Natural killer cell (primary cell): ENCODE data around the gene ADAMTSL1. TPM values are rescaled to one million over a fixed set of nuclear protein-coding genes. Genes with fewer than 3 reads are reported as not detected.

Source experiments
- ATAC-seq, 3 donors: fragments of 150-1000 bp in 2 of 3; fragments of 200-7000 bp in 1 of 3; cut with Tn5 transposase; 1 replicate in 1 of 3; 2 replicates in 2 of 3; pipeline ENCODE4 v1.10.0; 2021; ENCODE audit warnings: mild to moderate bottlenecking in 2 of 3, moderate library complexity in 2 of 3
- DNase-seq, 2 donors: peaks; one replicate each; pipeline versions ENCODE4 v3.0.0 to v3.0.0-alpha.2; 2013 to 2021; ENCODE audit warnings: mixed read lengths in 1 of 2
- H3K27ac ChIP-seq: one replicate; pipeline ENCODE4 v1.5.1; 2013; ENCODE audit warnings: mild to moderate bottlenecking, low read length
- H3K27me3 ChIP-seq: one replicate; pipeline ENCODE4 v1.6.1; 2013; ENCODE audit warnings: low read length; ENCODE audit not compliant: control insufficient read depth, insufficient read depth
- H3K36me3 ChIP-seq: one replicate; pipeline ENCODE4 v1.6.1; 2013; ENCODE audit warnings: low read length; ENCODE audit not compliant: control insufficient read depth, insufficient read depth
- H3K4me1 ChIP-seq: one replicate; pipeline ENCODE4 v1.6.1; 2013; ENCODE audit warnings: low read length; ENCODE audit not compliant: control insufficient read depth, insufficient read depth
- H3K4me3 ChIP-seq: one replicate; pipeline ENCODE4 v1.5.1; 2013; ENCODE audit warnings: low read length
- H3K9me3 ChIP-seq: one replicate; pipeline ENCODE4 v1.6.1; 2013; ENCODE audit warnings: low read length; ENCODE audit not compliant: control insufficient read depth, insufficient read depth
- H3K27ac Mint-ChIP-seq, 2 donors: one replicate each; pipeline ENCODE4 v1.8.0; 2022; ENCODE audit warnings: mild to moderate bottlenecking in 2 of 2, mixed read lengths in 2 of 2, moderate library complexity in 1 of 2
- H3K27me3 Mint-ChIP-seq, 2 donors: one replicate each; pipeline ENCODE4 v1.8.0; 2022; ENCODE audit warnings: low read depth in 2 of 2, mixed read lengths in 2 of 2
- H3K36me3 Mint-ChIP-seq: one replicate; pipeline ENCODE4 v1.8.0; 2022; ENCODE audit warnings: mixed read lengths
- H3K4me1 Mint-ChIP-seq, 2 donors: one replicate each; pipeline ENCODE4 v1.8.0; 2022; ENCODE audit warnings: mixed read lengths in 2 of 2
- H3K4me3 Mint-ChIP-seq: one replicate; pipeline ENCODE4 v1.8.0; 2022; ENCODE audit warnings: mild to moderate bottlenecking, moderate library complexity, mixed read lengths
- H3K9me3 Mint-ChIP-seq, 2 donors: one replicate each; pipeline ENCODE4 v1.8.0; 2022; ENCODE audit warnings: mixed read lengths in 2 of 2
- WGBS: methylation state at CpG from one replicate; pipeline ENCODE4 v1.1.7; 2013; ENCODE audit warnings: missing lambda C conversion rate; ENCODE audit not compliant: insufficient coverage; 5-methylcytosine and 5-hydroxymethylcytosine counted together
- intact Hi-C: fragments of 100-400 bp; cut with micrococcal nuclease; formaldehyde crosslinking; loops from one replicate; pipeline ENCODE4 v1.14.2; 2022
- total RNA-seq, 4 donors: library from RNA; stranded (reverse); fragments of 120-200 nt in 1 of 4; gene quantifications; one replicate each; pipeline versions ENCODE4 v1.2.3 to v1.2.4, GENCODE V29; 2013 to 2022
- TF ChIP-seq, protein P1 (sequence below): fragments of 200-600 bp; IDR thresholded peaks from one replicate; pipeline ENCODE4 v1.8.0; 2022; ENCODE audit warnings: antibody characterized with exemption

ADAMTSL1 gene
- total RNA-seq, 3 donors from 2014 or later (not counting 1 experiment from before 2014, with no cell fraction given), result not detected

GRCh38 chr9:18921366-18922075, 447.6 kb downstream of the ADAMTSL1 start:
- Mint-ChIP-seq H3K27ac (no peak overlapping the region), H3K36me3 (no peaks in the 10 kb centered on the region), H3K9me3 (no peaks in the 10 kb centered on the region), H3K27me3 (peaks cover 0 to 10% of the 10 kb centered on the region in 2 donors), H3K4me3 (no peak overlapping the region), H3K4me1 (no peaks in the 10 kb centered on the region)
- DNase-seq (no peak), ATAC-seq (no peak)
- H3K4me3 ChIP-seq, result no peak overlapping the region
- no peaks in the 10 kb centered on the region for H3K36me3 ChIP-seq
- no peaks in the 10 kb centered on the region for H3K4me1 ChIP-seq
- intact Hi-C loops, result no loop called here
- no peaks in the 10 kb centered on the region for H3K27me3 ChIP-seq
- TF ChIP-seq, protein P1, sequence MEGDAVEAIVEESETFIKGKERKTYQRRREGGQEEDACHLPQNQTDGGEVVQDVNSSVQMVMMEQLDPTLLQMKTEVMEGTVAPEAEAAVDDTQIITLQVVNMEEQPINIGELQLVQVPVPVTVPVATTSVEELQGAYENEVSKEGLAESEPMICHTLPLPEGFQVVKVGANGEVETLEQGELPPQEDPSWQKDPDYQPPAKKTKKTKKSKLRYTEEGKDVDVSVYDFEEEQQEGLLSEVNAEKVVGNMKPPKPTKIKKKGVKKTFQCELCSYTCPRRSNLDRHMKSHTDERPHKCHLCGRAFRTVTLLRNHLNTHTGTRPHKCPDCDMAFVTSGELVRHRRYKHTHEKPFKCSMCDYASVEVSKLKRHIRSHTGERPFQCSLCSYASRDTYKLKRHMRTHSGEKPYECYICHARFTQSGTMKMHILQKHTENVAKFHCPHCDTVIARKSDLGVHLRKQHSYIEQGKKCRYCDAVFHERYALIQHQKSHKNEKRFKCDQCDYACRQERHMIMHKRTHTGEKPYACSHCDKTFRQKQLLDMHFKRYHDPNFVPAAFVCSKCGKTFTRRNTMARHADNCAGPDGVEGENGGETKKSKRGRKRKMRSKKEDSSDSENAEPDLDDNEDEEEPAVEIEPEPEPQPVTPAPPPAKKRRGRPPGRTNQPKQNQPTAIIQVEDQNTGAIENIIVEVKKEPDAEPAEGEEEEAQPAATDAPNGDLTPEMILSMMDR, result no peak
- no peak overlapping the region for H3K27ac ChIP-seq
- H3K9me3 ChIP-seq, result no peaks in the 10 kb centered on the region
- 87% methylated on average over 7 of the region's 7 CpGs for WGBS

- no peak overlapping the region for H3K4me3 ChIP-seq
- WGBS, result 82% methylated on average over 8 of the region's 8 CpGs
- Mint-ChIP-seq H3K27ac (no peak overlapping the region), H3K36me3 (no peaks in the 10 kb centered on the region), H3K4me1 (no peaks in the 10 kb centered on the region), H3K4me3 (no peak overlapping the region), H3K9me3 (no peaks in the 10 kb centered on the region), H3K27me3 (peaks cover 0 to 6% of the 10 kb centered on the region in 2 donors)
- ATAC-seq (no peak), DNase-seq (no peak)
- H3K9me3 ChIP-seq, result no peaks in the 10 kb centered on the region
- no peaks in the 10 kb centered on the region for H3K4me1 ChIP-seq
- intact Hi-C loops, result no loop called here
- TF ChIP-seq, protein P1, result no peak
- no peaks in the 10 kb centered on the region for H3K36me3 ChIP-seq
- no peaks in the 10 kb centered on the region for H3K27me3 ChIP-seq
- no peak overlapping the region for H3K27ac ChIP-seq
Measured at GRCh38 chr9:18922161-18922885, 448.4 kb downstream of the ADAMTSL1 start.

DNA sequence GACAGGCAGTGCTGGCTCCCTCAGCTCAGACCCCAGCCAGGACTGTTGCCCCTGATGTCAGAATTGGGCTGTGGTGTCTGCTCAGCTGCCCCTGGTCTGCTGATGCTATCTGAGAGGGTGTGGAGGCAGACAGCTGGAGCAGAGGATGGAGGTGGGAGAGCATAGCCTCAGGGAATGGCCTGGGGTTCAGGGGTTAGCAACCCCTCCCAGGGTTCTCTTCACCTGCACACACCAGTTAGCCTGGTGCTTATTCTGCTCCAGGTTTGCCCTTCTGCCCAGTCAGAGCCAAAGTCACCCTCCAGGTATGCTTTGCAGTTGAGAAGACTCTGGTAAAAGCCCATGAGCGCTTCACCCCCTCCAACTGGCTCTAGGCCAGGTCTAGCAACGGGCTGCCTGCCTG, 449.2 kb downstream of the ADAMTSL1 start:
- H3K27me3 Mint-ChIP-seq, result peaks cover 0 to 6% of the 10 kb centered on the region in 2 donors
- no peak overlapping the region for H3K27ac Mint-ChIP-seq
- 43% methylated on average over 2 of the region's 2 CpGs for WGBS
- intact Hi-C loops, result no loop called here
- ATAC-seq, result no peak
- no peaks in the 10 kb centered on the region for H3K4me1 Mint-ChIP-seq
- no peaks in the 10 kb centered on the region for H3K27me3 ChIP-seq
- H3K9me3 ChIP-seq, result no peaks in the 10 kb centered on the region
- H3K4me1 ChIP-seq, result no peaks in the 10 kb centered on the region
- no peak for DNase-seq
- no peak overlapping the region for H3K4me3 Mint-ChIP-seq
- no peak overlapping the region for H3K4me3 ChIP-seq
- H3K36me3 Mint-ChIP-seq, result no peaks in the 10 kb centered on the region
- H3K36me3 ChIP-seq, result no peaks in the 10 kb centered on the region
- no peaks in the 10 kb centered on the region for H3K9me3 Mint-ChIP-seq
- TF ChIP-seq, protein P1, result no peak
- no peak overlapping the region for H3K27ac ChIP-seq
